ENCODE results near the gene COIL.

Gene COIL

DNA sequence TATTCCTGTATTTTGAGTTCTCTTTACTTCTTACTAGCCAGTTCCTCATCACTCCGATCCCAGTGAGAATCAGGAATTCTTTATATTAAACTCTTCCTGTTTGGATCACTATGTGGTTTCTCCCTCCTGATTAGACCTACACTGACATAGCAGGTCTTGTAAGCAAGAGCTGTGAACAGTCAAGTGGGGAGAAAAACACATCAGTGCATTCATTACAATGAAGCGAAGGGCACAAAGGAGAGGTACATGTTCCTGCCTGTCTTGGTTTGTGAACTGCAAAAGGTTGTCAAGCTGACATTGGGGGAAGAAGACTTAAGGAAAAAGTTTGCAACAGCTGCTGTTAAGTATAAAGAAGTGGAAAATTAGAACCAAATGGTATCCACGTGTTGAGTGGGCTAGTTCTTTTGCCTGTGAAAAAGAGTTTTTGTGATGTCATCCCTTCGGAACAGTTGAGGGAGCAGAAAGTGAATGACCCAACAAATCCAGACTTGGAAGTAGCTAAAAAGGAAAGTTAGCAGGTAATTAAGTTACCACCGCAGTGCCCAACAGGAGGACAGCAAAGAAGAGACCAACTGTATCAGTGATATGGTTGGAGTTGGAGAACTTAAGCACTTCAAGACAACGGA is 24.0 kb downstream of the COIL start:
- no peak overlapping the region for H3K4me3 ChIP-seq (ENCODE audit: low read depth, low read length)
- DNase-seq (ENCODE audit: low read depth), result no peak
- TF ChIP-seq, protein P1, sequence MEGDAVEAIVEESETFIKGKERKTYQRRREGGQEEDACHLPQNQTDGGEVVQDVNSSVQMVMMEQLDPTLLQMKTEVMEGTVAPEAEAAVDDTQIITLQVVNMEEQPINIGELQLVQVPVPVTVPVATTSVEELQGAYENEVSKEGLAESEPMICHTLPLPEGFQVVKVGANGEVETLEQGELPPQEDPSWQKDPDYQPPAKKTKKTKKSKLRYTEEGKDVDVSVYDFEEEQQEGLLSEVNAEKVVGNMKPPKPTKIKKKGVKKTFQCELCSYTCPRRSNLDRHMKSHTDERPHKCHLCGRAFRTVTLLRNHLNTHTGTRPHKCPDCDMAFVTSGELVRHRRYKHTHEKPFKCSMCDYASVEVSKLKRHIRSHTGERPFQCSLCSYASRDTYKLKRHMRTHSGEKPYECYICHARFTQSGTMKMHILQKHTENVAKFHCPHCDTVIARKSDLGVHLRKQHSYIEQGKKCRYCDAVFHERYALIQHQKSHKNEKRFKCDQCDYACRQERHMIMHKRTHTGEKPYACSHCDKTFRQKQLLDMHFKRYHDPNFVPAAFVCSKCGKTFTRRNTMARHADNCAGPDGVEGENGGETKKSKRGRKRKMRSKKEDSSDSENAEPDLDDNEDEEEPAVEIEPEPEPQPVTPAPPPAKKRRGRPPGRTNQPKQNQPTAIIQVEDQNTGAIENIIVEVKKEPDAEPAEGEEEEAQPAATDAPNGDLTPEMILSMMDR (IDR thresholded peaks at IDR 0.05; ENCODE audit: control insufficient read depth, extremely low read depth, insufficient read depth), result no peak

DNA sequence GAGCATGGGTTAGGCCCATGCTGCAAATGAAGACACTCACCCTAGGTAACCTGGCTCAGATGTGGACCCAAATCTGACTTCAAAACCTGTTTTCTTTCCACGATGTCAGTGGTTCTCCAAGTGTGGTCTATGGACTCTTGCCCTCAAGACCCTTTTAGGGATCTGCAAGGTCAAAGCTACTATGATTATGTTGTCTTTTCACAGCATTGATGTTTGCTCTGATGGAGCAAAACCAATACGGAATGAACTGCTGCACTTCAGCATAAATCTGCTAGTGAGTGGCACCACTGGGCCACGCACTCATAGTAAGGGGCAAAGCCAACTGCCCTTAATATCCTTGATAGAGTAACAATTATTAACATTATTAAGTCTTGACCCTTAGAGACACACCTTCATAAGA is 25.4 kb downstream of the COIL start:
- TF ChIP-seq, protein P1 (IDR thresholded peaks at IDR 0.05; ENCODE audit: control insufficient read depth, extremely low read depth, insufficient read depth), result no peak
- H3K4me3 ChIP-seq (ENCODE audit: low read depth, low read length), result no peak overlapping the region
- DNase-seq (ENCODE audit: low read depth), result no peak

DNA sequence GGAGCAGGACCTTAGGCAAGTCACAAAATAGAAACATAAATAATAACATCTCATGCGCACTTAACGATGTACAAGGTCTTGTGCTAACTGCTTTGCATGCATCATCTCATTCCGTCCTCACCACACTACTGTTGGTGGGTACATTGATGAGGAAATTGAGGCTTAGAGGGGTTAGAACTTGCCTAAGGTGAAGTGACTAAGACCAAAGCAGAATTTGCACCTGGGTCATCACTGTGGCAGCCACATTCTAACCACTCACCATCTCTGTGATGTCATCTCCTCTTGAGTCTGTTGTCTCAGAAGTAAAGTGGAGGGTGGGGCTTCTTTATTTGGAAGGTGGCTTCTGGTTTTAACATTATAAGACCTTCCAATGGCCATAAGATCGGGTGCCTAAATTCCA is 26.6 kb downstream of the COIL start:
- TF ChIP-seq, protein P1 (IDR thresholded peaks at IDR 0.05; ENCODE audit: control insufficient read depth, extremely low read depth, insufficient read depth), result no peak
- H3K4me3 ChIP-seq (ENCODE audit: low read depth, low read length), result no peak overlapping the region
- DNase-seq (ENCODE audit: low read depth), result no peak

DNA sequence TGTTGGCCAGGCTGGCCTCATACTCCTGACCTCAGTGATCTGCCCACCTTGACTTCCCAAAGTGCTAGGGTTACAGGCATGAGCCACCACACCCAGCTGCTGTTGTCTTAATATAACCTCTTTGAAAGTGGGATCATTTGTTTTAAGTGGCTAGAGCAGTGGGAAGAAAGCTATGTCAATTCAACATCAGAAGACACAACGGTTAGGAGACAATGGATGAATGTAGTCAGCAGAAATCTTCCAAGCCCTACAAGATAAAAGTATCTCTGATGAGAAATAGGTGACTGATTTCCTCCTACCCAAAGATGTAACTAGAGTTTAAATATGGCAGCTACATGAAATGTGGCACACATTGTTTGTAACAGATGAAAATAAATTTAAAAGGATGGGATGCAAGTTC is 27.0 kb downstream of the COIL start:
- no peak overlapping the region for H3K4me3 ChIP-seq (ENCODE audit: low read depth, low read length)
- TF ChIP-seq, protein P1 (IDR thresholded peaks at IDR 0.05; ENCODE audit: control insufficient read depth, extremely low read depth, insufficient read depth), result no peak
- DNase-seq (ENCODE audit: low read depth), result no peak

DNA sequence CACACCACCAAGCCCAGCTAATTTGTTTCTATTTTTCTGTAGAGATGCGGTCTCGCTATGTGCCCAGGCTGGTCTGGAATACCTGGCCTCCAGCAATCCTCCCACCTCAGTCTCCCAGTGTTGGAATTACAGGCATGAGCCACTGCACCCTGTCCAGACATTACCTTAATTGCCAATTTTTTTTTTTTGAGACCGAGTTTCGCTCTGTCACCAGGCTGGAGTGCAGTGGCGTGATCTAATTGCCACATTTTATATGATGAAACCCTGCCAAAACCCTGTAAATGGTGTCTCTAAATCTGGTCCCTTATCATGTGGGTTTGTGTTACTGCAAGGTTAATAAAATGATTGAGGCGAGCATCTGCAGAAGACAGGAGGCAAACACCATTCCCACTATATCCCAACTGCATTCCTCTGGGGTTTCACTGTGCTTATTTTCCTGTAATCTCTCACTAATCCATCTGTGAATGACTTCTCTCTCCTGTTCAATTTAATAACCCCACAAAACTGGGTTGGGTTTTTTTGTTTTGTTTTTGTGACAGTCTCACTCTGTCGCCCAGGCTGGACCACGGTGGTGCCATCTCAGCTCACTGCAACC is 27.6 kb downstream of the COIL start:
- DNase-seq (ENCODE audit: low read depth), result no peak
- TF ChIP-seq, protein P1 (IDR thresholded peaks at IDR 0.05; ENCODE audit: control insufficient read depth, extremely low read depth, insufficient read depth), result no peak
- no peak overlapping the region for H3K4me3 ChIP-seq (ENCODE audit: low read depth, low read length)

DNA sequence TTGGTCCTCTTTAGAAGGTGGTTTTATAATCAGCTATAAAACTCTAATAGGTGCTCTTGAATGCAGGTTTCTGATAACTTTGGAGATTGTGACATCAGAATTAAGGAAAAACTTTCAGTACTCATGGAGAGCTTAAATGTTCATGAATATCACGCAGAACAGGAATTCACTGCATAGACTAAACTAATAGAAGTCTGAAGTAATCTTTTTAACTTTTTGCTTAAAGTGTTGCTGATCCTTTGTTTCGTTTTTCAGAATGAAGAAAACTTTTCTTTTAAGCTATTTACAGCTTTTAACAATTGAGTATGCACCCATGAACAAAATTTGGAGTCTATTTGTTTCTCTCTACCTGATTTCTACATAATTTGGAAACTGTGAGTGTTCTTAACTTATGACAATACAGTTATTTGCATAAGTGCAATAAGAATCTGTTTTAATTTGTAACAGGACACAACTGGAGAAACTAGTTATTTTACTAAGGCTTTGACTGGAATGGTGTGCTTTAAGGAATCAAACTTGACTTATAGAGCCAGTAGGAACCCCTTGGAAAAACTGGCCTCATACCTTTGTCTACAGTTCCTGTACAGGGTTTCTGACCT is 30.0 kb downstream of the COIL start:
- H3K4me3 ChIP-seq (ENCODE audit: low read depth, low read length), result no peak overlapping the region
- TF ChIP-seq, protein P1 (IDR thresholded peaks at IDR 0.05; ENCODE audit: control insufficient read depth, extremely low read depth, insufficient read depth), result no peak
- DNase-seq (ENCODE audit: low read depth), result no peak
